Neural cell (in vitro differentiated cells): Measurements from ENCODE around the gene PRKD1. TPM values are rescaled to one million over a fixed set of nuclear protein-coding genes. Genes with fewer than 3 reads are reported as not detected.

Source experiments
- H2AFZ ChIP-seq: fragments of 200-600, 300-800 bp; sonication (generic), shearing (Covaris generic); 2 replicates; pipeline ENCODE4 v1.6.0; 2014; ENCODE audit warnings: low read depth, mild to moderate bottlenecking, antibody characterized with exemption, low read length, moderate library complexity
- H3F3A ChIP-seq: fragments of 200-600 bp; shearing (Covaris generic); 2 replicates; pipeline ENCODE4 v1.6.1; 2016; ENCODE audit warnings: mild to moderate bottlenecking, moderate library complexity, mixed read lengths, antibody characterized with exemption, low read length; ENCODE audit not compliant: insufficient read depth, poor library complexity, severe bottlenecking
- H3K27ac ChIP-seq: fragments of 200-600, 300-800 bp; sonication (generic), shearing (Covaris generic); 2 replicates; pipeline ENCODE4 v1.5.1; 2014; ENCODE audit warnings: mild to moderate bottlenecking, low read length, moderate library complexity
- H3K27me3 ChIP-seq: fragments of 300-800, 200-600 bp; sonication (generic), shearing (Covaris generic); 2 replicates; pipeline ENCODE4 v1.6.0; 2014; ENCODE audit warnings: mild to moderate bottlenecking, low read depth, low read length, moderate library complexity; ENCODE audit not compliant: insufficient read depth
- H3K36me3 ChIP-seq: fragments of 300-800, 200-600 bp; sonication (generic), shearing (Covaris generic); 2 replicates; pipeline ENCODE4 v1.5.1; 2014; ENCODE audit warnings: mild to moderate bottlenecking, antibody characterized with exemption, low read length, moderate library complexity; ENCODE audit not compliant: insufficient read depth
- H3K4me2 ChIP-seq: fragments of 300-800, 200-600 bp; sonication (generic), shearing (Covaris generic); 2 replicates; pipeline ENCODE4 v1.6.0; 2014; ENCODE audit warnings: mild to moderate bottlenecking, low read length
- H3K4me3 ChIP-seq: fragments of 300-800, 200-600 bp; sonication (generic), shearing (Covaris generic); 2 replicates; pipeline ENCODE4 v1.5.1; 2014; ENCODE audit warnings: mild to moderate bottlenecking, low read length, moderate library complexity
- H3K79me2 ChIP-seq: fragments of 200-600 bp; shearing (Covaris generic); replicated peaks from 2 replicates; pipeline ENCODE4 v1.6.0; 2014; ENCODE audit warnings: mild to moderate bottlenecking, low read length, moderate library complexity; ENCODE audit not compliant: insufficient read depth
- H3K9ac ChIP-seq: fragments of 300-800, 200-600 bp; sonication (generic), shearing (Covaris generic); 2 replicates; pipeline ENCODE4 v1.6.1; 2016; ENCODE audit warnings: mild to moderate bottlenecking, low read length, mixed read lengths
- H3K9me2 ChIP-seq: fragments of 200-600 bp; shearing (Covaris generic); 2 replicates; pipeline ENCODE4 v1.6.1; 2016; ENCODE audit warnings: mild to moderate bottlenecking, low read length, mixed read lengths; ENCODE audit not compliant: insufficient read depth
- H3K9me3 ChIP-seq: fragments of 200-600, 300-800 bp; sonication (generic), shearing (Covaris generic); 2 replicates; pipeline ENCODE4 v1.6.1; 2016; ENCODE audit warnings: mild to moderate bottlenecking, mixed run types, low read length, moderate library complexity, mixed read lengths
- H4K20me1 ChIP-seq: fragments of 200-600 bp; shearing (Covaris generic); 2 replicates; pipeline ENCODE4 v1.6.1; 2016; ENCODE audit warnings: mild to moderate bottlenecking, mixed run types; ENCODE audit not compliant: insufficient read depth
- CTCF ChIP-seq: fragments of 450-650 bp; IDR thresholded peaks from 2 replicates; pipeline ENCODE4 v1.5.1; 2014; ENCODE audit warnings: antibody characterized with exemption, mild to moderate bottlenecking, moderate library complexity; ENCODE audit not compliant: poor library complexity, severe bottlenecking
- EP300 ChIP-seq: fragments of 450-650 bp; conservative IDR thresholded peaks from 2 replicates; pipeline ENCODE4 v1.6.1; 2014; ENCODE audit warnings: antibody characterized with exemption, mild to moderate bottlenecking, moderate library complexity; ENCODE audit not compliant: poor library complexity, severe bottlenecking
- EZH2 ChIP-seq: fragments of 200-600, 300-800 bp; shearing (Covaris generic), sonication (generic); IDR thresholded peaks from 2 replicates; pipeline ENCODE4 v1.6.1; 2014; ENCODE audit warnings: antibody characterized with exemption, low read length, borderline replicate concordance, mild to moderate bottlenecking; ENCODE audit not compliant: insufficient read depth, poor library complexity, severe bottlenecking
- MXI1 ChIP-seq: fragments of 450-650 bp; conservative IDR thresholded peaks from 2 replicates; pipeline ENCODE4 v1.6.1; 2014; ENCODE audit warnings: antibody characterized with exemption, mild to moderate bottlenecking; ENCODE audit not compliant: poor library complexity, severe bottlenecking
- POLR2AphosphoS5 ChIP-seq: IDR thresholded peaks from 2 replicates; pipeline ENCODE4 v1.6.1; 2012
- RAD21 ChIP-seq: fragments of 450-650 bp; conservative IDR thresholded peaks from 2 replicates; pipeline ENCODE4 v1.6.1; 2014; ENCODE audit warnings: antibody characterized with exemption, mild to moderate bottlenecking, moderate library complexity
- REST ChIP-seq: IDR thresholded peaks from 2 replicates; pipeline ENCODE4 v1.6.1; 2012; ENCODE audit warnings: borderline replicate concordance
- SMC3 ChIP-seq: fragments of 450-650 bp; conservative IDR thresholded peaks from 2 replicates; pipeline ENCODE4 v1.6.1; 2014; ENCODE audit warnings: antibody characterized with exemption, mild to moderate bottlenecking, moderate library complexity; ENCODE audit not compliant: poor library complexity
- TAF1 ChIP-seq: IDR thresholded peaks from 2 replicates; pipeline ENCODE4 v1.6.1; 2012; ENCODE audit warnings: low read depth
- polyA plus RNA-seq: library from polyadenylated mRNA; depleted of rRNA; stranded (reverse); fragments of >200 nt; gene quantifications from 2 replicates; pipeline ENCODE4 v1.2.3, GENCODE V29; 2014

PRKD1 gene
- polyA plus RNA-seq, 1 donor from 2014 or later: 9.6 TPM

- Histone ChIP-seq H3K27me3 (no peaks in the 10 kb centered on the region), H4K20me1 (no peaks in the 10 kb centered on the region), H2AFZ (no peak overlapping the region), H3F3A (no peaks in the 10 kb centered on the region), H3K4me2 (no peak overlapping the region), H3K36me3 (no peaks in the 10 kb centered on the region), H3K9me2 (no peaks in the 10 kb centered on the region), H3K27ac (no peak overlapping the region), H3K4me3 (no peak overlapping the region), H3K9ac (no peak overlapping the region), H3K79me2 (no peaks in the 10 kb centered on the region), H3K9me3 (no peaks in the 10 kb centered on the region)
- TF ChIP-seq EZH2 (no peak), REST (no peak), EP300 (no peak), SMC3 (no peak), TAF1 (no peak), POLR2AphosphoS5 (no peak), CTCF (no peak), RAD21 (no peak), MXI1 (no peak)
Observed at GRCh38 chr14:29636870-29637269, 290.8 kb downstream of the PRKD1 start.

GRCh38 chr14:29630566-29631160, 297.0 kb downstream of the PRKD1 start:
- no peak overlapping the region for H3K27ac ChIP-seq
- H3K4me3 ChIP-seq: no peak overlapping the region
- no peaks in the 10 kb centered on the region for H3K9me2 ChIP-seq
- H3K79me2 ChIP-seq: no peaks in the 10 kb centered on the region
- H3K27me3 ChIP-seq: no peaks in the 10 kb centered on the region
- H3K36me3 ChIP-seq: no peaks in the 10 kb centered on the region
- H3K9me3 ChIP-seq: no peaks in the 10 kb centered on the region
- TF ChIP-seq RAD21: no peak
- TF ChIP-seq TAF1: no peak
- TF ChIP-seq EZH2: no peak
- no peak for TF ChIP-seq MXI1
- no peak for TF ChIP-seq POLR2AphosphoS5
- no peak for TF ChIP-seq REST
- no peak for TF ChIP-seq SMC3
- TF ChIP-seq CTCF: no peak
- TF ChIP-seq EP300: no peak
- H2AFZ ChIP-seq: no peak overlapping the region
- no peaks in the 10 kb centered on the region for H3F3A ChIP-seq
- H4K20me1 ChIP-seq: no peaks in the 10 kb centered on the region
- H3K4me2 ChIP-seq: no peak overlapping the region
- no peak overlapping the region for H3K9ac ChIP-seq
